ENCODE results near the gene BRIX1. TPM values are rescaled to one million over a fixed set of nuclear protein-coding genes. Genes with fewer than 3 reads are reported as not detected.

BRIX1 gene
- total and polyA plus RNA-seq, 9 of the 15 experiments (the other 6 are each of a cell fraction or from before 2014, with no cell fraction given), result 115 to 193 (median 159) TPM

- TF ChIP-seq, protein P1, sequence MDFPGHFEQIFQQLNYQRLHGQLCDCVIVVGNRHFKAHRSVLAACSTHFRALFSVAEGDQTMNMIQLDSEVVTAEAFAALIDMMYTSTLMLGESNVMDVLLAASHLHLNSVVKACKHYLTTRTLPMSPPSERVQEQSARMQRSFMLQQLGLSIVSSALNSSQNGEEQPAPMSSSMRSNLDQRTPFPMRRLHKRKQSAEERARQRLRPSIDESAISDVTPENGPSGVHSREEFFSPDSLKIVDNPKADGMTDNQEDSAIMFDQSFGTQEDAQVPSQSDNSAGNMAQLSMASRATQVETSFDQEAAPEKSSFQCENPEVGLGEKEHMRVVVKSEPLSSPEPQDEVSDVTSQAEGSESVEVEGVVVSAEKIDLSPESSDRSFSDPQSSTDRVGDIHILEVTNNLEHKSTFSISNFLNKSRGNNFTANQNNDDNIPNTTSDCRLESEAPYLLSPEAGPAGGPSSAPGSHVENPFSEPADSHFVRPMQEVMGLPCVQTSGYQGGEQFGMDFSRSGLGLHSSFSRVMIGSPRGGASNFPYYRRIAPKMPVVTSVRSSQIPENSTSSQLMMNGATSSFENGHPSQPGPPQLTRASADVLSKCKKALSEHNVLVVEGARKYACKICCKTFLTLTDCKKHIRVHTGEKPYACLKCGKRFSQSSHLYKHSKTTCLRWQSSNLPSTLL (IDR thresholded peaks at IDR 0.05), result no peak
- TF ChIP-seq C11orf30 (IDR thresholded peaks at IDR 0.05; ENCODE audit: low read depth), result peak; percentile 64
- TF ChIP-seq, protein P2, sequence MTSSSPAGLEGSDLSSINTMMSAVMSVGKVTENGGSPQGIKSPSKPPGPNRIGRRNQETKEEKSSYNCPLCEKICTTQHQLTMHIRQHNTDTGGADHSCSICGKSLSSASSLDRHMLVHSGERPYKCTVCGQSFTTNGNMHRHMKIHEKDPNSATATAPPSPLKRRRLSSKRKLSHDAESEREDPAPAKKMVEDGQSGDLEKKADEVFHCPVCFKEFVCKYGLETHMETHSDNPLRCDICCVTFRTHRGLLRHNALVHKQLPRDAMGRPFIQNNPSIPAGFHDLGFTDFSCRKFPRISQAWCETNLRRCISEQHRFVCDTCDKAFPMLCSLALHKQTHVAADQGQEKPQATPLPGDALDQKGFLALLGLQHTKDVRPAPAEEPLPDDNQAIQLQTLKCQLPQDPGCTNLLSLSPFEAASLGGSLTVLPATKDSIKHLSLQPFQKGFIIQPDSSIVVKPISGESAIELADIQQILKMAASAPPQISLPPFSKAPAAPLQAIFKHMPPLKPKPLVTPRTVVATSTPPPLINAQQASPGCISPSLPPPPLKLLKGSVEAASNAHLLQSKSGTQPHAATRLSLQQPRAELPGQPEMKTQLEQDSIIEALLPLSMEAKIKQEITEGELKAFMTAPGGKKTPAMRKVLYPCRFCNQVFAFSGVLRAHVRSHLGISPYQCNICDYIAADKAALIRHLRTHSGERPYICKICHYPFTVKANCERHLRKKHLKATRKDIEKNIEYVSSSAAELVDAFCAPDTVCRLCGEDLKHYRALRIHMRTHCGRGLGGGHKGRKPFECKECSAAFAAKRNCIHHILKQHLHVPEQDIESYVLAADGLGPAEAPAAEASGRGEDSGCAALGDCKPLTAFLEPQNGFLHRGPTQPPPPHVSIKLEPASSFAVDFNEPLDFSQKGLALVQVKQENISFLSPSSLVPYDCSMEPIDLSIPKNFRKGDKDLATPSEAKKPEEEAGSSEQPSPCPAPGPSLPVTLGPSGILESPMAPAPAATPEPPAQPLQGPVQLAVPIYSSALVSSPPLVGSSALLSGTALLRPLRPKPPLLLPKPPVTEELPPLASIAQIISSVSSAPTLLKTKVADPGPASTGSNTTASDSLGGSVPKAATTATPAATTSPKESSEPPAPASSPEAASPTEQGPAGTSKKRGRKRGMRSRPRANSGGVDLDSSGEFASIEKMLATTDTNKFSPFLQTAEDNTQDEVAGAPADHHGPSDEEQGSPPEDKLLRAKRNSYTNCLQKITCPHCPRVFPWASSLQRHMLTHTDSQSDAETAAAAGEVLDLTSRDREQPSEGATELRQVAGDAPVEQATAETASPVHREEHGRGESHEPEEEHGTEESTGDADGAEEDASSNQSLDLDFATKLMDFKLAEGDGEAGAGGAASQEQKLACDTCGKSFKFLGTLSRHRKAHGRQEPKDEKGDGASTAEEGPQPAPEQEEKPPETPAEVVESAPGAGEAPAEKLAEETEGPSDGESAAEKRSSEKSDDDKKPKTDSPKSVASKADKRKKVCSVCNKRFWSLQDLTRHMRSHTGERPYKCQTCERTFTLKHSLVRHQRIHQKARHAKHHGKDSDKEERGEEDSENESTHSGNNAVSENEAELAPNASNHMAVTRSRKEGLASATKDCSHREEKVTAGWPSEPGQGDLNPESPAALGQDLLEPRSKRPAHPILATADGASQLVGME (CRISPR knock-in tag; IDR thresholded peaks at IDR 0.05), result no peak
- TF ChIP-seq MEIS2 (IDR thresholded peaks at IDR 0.05; ENCODE audit: partially characterized antibody), result peak; percentile 42
These were observed 12.3 kb upstream of the BRIX1 start (continued) for GRCh38 chr5:34903260-34903659.

Measured in K562 (cell line).